Measurements from ENCODE around the gene CAMK1D. TPM values are rescaled to one million over a fixed set of nuclear protein-coding genes. Genes with fewer than 3 reads are reported as not detected.

Gene CAMK1D
- total and polyA plus RNA-seq, 2 of the 4 experiments (the other 2 are of a cell fraction) = 5.0 to 5.3 TPM

GRCh38 chr10:12471135-12471534, 121.8 kb downstream of the CAMK1D start:
- Histone ChIP-seq H3K79me1 (ENCODE audit: low read depth in 1 of 2, low read length in 2 of 2) (no peaks in the 10 kb centered on the region), H2BK120ac (ENCODE audit: low read depth, low read length) (no peak overlapping the region), H2AK5ac (ENCODE audit: low read depth, low read length) (no peak overlapping the region), H3K9ac (ENCODE audit: low read depth, low read length) (no peak overlapping the region), H3K56ac (ENCODE audit: extremely low read depth, insufficient read depth, low read length) (no peak overlapping the region), H3K23ac (ENCODE audit: low read depth, low read length) (no peak overlapping the region), H3K36me3 (ENCODE audit: control insufficient read depth, insufficient read depth, low read length) (no peaks in the 10 kb centered on the region), H2AK9ac (replicated peaks; ENCODE audit: low read depth, low read length, poor library complexity) (no peak overlapping the region), H2BK5ac (ENCODE audit: low read depth, low read length, poor library complexity, severe bottlenecking) (no peak overlapping the region), H4K8ac (ENCODE audit: low read depth in 2 of 2, low read length in 2 of 2) (no peak overlapping the region), H3K27me3 (ENCODE audit: control insufficient read depth, insufficient read depth, low read length) (0 out of 2 replicates have a peak, but pooled peaks cover 1% of the 10 kb centered on the region), H3K4ac (ENCODE audit: low read depth, low read length) (no peak overlapping the region), H3K9me3 (ENCODE audit: control insufficient read depth, insufficient read depth, low read length) (no peaks in the 10 kb centered on the region), H3K9me1 (ENCODE audit: insufficient read depth, low read length) (no peaks in the 10 kb centered on the region), H2BK20ac (ENCODE audit: low read depth, low read length) (no peak overlapping the region), H3K27ac (ENCODE audit: insufficient read depth, low read length) (no peak overlapping the region), H4K20me1 (ENCODE audit: insufficient read depth, low read length) (0 out of 2 replicates have a peak, but pooled peaks cover 3% of the 10 kb centered on the region), H4K91ac (ENCODE audit: insufficient read depth, low read depth, low read length) (no peak overlapping the region), H2AFZ (replicated peaks; ENCODE audit: low read length, poor library complexity) (no peak overlapping the region), H3K4me2 (ENCODE audit: low read depth, low read length) (no peak overlapping the region), H3K14ac (replicated peaks; ENCODE audit: low read depth, low read length) (no peak overlapping the region), H3K4me1 (ENCODE audit: control insufficient read depth, insufficient read depth, low read length) (no peaks in the 10 kb centered on the region), H4K5ac (ENCODE audit: low read depth, low read length) (no peak overlapping the region), H2BK15ac (ENCODE audit: low read depth, low read length) (no peak overlapping the region), H3K18ac (ENCODE audit: low read depth, low read length) (no peak overlapping the region), H3K4me3 (ENCODE audit: insufficient read depth, low read depth, low read length) (no peak overlapping the region)
- dilution Hi-C loops (cut with HindIII; ENCODE audit: low sequenced_read_pairs, unreplicated experiment) (no loop called here), intact Hi-C loops (cut with micrococcal nuclease) (no loop called here), in situ Hi-C loops (cut with MboI; ENCODE audit: low sequenced_read_pairs) (no loop called here)
- DNase-seq (no peak), ATAC-seq (ENCODE audit: low read depth) (no peak)
- WGBS, 2 experiments (ENCODE audit: extremely low coverage in 2 of 2, insufficient read length in 1 of 2) = 49% methylated on average over 3 of the region's 5 CpGs; no CpG with 5 or more reads in 1 of the 2 experiments
- CTCF ChIA-PET = no interaction called here
- no TSS peak for BruUV-seq (replicated peaks)
- POLR2A ChIA-PET (ENCODE audit: unreplicated experiment) = no interaction called here
- TF ChIP-seq, protein P1, sequence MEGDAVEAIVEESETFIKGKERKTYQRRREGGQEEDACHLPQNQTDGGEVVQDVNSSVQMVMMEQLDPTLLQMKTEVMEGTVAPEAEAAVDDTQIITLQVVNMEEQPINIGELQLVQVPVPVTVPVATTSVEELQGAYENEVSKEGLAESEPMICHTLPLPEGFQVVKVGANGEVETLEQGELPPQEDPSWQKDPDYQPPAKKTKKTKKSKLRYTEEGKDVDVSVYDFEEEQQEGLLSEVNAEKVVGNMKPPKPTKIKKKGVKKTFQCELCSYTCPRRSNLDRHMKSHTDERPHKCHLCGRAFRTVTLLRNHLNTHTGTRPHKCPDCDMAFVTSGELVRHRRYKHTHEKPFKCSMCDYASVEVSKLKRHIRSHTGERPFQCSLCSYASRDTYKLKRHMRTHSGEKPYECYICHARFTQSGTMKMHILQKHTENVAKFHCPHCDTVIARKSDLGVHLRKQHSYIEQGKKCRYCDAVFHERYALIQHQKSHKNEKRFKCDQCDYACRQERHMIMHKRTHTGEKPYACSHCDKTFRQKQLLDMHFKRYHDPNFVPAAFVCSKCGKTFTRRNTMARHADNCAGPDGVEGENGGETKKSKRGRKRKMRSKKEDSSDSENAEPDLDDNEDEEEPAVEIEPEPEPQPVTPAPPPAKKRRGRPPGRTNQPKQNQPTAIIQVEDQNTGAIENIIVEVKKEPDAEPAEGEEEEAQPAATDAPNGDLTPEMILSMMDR (conservative IDR thresholded peaks at IDR 0.05; ENCODE audit: low read depth, low read length) = no peak
- TF ChIP-seq RCOR1 (IDR thresholded peaks at IDR 0.05; ENCODE audit: insufficient replicate concordance, low read length) (no peak), FOS (IDR thresholded peaks at IDR 0.05; ENCODE audit: low read depth, low read length) (no peak), CEBPB (IDR thresholded peaks at IDR 0.05; ENCODE audit: low read depth, low read length) (no peak), RFX5 (IDR thresholded peaks at IDR 0.05; ENCODE audit: low read depth, low read length) (no peak), NFE2L2 (IDR thresholded peaks at IDR 0.05; ENCODE audit: low read depth, low read length) (no peak), MAFK (IDR thresholded peaks at IDR 0.05; ENCODE audit: low read depth, low read length) (no peak), POLR2A (IDR thresholded peaks at IDR 0.05; ENCODE audit: low read depth, low read length) (no peak), MXI1 (IDR thresholded peaks at IDR 0.05; ENCODE audit: borderline replicate concordance, low read depth, low read length) (no peak), USF2 (IDR thresholded peaks at IDR 0.05; ENCODE audit: low read depth, low read length) (no peak), SMC3 (IDR thresholded peaks at IDR 0.05; ENCODE audit: low read depth, low read length) (no peak), BHLHE40 (IDR thresholded peaks at IDR 0.05; ENCODE audit: low read depth, low read length) (no peak), RAD21 (IDR thresholded peaks at IDR 0.05; ENCODE audit: low read length) (no peak), MAZ (IDR thresholded peaks at IDR 0.05; ENCODE audit: borderline replicate concordance, low read depth, low read length) (no peak), CHD1 (IDR thresholded peaks at IDR 0.05; ENCODE audit: low read depth, low read length) (no peak)
- TF ChIP-seq, protein P2, sequence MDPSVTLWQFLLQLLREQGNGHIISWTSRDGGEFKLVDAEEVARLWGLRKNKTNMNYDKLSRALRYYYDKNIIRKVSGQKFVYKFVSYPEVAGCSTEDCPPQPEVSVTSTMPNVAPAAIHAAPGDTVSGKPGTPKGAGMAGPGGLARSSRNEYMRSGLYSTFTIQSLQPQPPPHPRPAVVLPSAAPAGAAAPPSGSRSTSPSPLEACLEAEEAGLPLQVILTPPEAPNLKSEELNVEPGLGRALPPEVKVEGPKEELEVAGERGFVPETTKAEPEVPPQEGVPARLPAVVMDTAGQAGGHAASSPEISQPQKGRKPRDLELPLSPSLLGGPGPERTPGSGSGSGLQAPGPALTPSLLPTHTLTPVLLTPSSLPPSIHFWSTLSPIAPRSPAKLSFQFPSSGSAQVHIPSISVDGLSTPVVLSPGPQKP (IDR thresholded peaks at IDR 0.05; ENCODE audit: borderline replicate concordance, low read depth, low read length) = no peak

All from IMR-90 (cell line).